Fibroblast of peridontal ligament (primary cell): Measurements from ENCODE around the gene INPP5A.
A peak's percentile ranks its signal among the peaks of the same experiment; 100 is the strongest.
"Not testable (repeated sequence)": the region's sequence is repeated elsewhere in the genome, so short reads cannot be mapped to it uniquely, and the experiment has no call there.

Experiments used
- DNase-seq: peaks from one replicate; pipeline ENCODE4 v3.0.0-alpha.2; 2010; ENCODE audit errors: extremely low read depth

INPP5A gene

GRCh38 chr10:132503581-132504421 is 33.8 kb upstream of the INPP5A start:
- DNase-seq, result no peak

GRCh38 chr10:132504501-132505272 is 32.9 kb upstream of the INPP5A start:
- no peak for DNase-seq

GRCh38 chr10:132505546-132505945 is 32.0 kb upstream of the INPP5A start:
- DNase-seq, result not testable (repeated sequence)

- peak; percentile 95 for DNase-seq
Observed at GRCh38 chr10:132506711-132507408, 30.7 kb upstream of the INPP5A start.

- no peak for DNase-seq
Observed at GRCh38 chr10:132507409-132507955, 30.1 kb upstream of the INPP5A start.

- DNase-seq, result no peak
Observed at GRCh38 chr10:132507956-132508490, 29.6 kb upstream of the INPP5A start.

- no peak for DNase-seq
Observed at GRCh38 chr10:132508581-132509443, 28.8 kb upstream of the INPP5A start.

- DNase-seq, result no peak
Observed at GRCh38 chr10:132509506-132510173, 27.9 kb upstream of the INPP5A start.

GRCh38 chr10:132510174-132510611 is 27.4 kb upstream of the INPP5A start:
- DNase-seq, result no peak

- no peak for DNase-seq
Observed at GRCh38 chr10:132511121-132512051, 26.2 kb upstream of the INPP5A start.

- no peak for DNase-seq
Observed at GRCh38 chr10:132512052-132512442, 25.5 kb upstream of the INPP5A start.

GRCh38 chr10:132512693-132513345 is 24.8 kb upstream of the INPP5A start:
- no peak for DNase-seq

GRCh38 chr10:132514821-132515520 is 22.6 kb upstream of the INPP5A start:
- no peak for DNase-seq

- DNase-seq, result no peak
Observed at GRCh38 chr10:132515811-132516726, 21.5 kb upstream of the INPP5A start.

GRCh38 chr10:132516771-132517725 is 20.5 kb upstream of the INPP5A start:
- peak; percentile 93 for DNase-seq
